NCI-H526 treated with DMSO at 0.1 percent for 48 hours (cell line): ENCODE results near the gene ELFN1.

Experiments used
- DNase-seq: peaks from one replicate; lab custom pipeline; 2025; lab: John Stamatoyannopoulos, UW

Gene ELFN1

DNA sequence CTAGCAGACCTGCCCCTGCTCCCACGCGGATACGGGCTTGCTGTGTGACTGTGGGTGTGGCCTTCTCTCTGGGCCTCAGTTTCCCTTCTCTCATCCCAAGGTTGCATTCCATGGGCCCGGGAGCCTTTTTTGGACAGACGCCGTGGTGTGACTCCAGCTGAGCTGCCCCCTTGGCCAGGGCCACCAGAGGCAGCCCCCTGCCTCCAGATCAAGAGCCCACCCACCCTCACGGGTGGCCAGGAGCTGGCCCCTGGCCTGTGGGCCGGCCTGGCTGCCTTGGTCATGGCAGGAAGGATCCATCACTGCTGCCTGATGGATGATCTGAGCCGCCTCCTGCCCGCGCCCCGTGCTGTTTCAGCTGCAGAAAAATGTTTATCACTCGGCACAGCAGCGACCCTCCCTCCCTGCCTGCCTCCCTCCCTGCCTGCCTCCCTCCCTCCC lies 27.8 kb upstream of the ELFN1 start:
- no peak for DNase-seq

DNA sequence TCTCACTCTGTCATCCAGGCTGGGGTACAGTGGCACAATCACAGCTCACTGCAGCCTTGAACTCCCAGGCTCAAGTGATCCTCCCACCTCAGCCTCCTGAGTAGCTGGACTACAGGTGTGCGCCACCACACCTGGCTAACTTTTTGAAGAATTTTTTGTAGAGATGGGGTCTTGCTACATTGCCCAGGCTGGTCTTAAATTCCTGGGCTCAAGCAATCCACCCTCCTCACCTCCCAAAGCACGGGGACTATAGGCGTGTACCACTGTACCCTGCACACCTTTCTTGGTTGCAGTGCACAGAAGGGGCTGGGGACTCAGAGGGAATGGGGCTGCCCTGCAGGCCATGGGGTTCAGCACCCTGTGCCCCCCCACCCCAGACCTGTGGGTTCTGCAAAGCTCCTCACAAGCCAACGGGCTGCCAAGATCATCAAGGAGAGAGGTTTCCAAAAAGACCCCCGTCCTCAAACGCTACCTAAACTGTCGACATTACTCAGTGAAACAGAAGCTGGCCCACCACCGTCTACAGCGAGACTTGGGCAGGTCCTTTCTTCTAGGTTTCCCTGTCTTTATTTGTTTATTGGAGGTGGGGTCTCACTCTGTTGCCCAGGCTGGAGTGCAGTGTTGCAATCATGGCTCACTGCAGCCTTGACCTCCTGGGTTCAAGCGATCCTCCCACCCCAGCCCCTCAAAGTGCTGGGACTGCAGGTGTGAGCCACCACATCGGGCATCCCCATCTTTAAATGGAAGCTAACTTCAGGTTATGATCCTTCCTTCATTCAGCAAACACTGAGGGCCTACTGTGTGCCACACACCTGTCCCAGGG lies 26.6 kb upstream of the ELFN1 start:
- DNase-seq: no peak

- no peak for DNase-seq
These were observed 25.6 kb upstream of the ELFN1 start for GRCh38 chr7:1644341-1645070.

- DNase-seq: no peak
These were observed 25.0 kb upstream of the ELFN1 start for GRCh38 chr7:1645071-1645409.

DNA sequence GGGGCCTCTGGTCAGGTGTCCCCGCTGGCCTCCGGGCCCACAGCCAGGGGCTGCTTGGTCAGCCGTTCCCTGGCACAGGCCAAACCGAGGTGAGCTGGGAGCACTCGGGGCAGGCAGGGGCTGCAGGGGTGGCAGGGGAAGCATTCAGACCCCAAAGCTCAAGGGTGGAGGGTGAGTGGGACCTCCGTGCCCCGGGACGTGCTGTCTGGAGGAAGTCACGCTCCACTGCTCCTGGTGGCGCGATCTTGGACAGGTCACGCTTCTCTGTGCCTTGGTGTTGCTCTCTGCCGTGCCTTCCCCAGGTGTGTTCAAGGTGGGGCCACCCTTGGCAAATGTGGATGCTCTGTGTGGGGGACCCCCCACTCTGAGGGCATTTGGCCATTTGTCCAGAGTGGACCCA lies 24.6 kb upstream of the ELFN1 start:
- no peak for DNase-seq

DNA sequence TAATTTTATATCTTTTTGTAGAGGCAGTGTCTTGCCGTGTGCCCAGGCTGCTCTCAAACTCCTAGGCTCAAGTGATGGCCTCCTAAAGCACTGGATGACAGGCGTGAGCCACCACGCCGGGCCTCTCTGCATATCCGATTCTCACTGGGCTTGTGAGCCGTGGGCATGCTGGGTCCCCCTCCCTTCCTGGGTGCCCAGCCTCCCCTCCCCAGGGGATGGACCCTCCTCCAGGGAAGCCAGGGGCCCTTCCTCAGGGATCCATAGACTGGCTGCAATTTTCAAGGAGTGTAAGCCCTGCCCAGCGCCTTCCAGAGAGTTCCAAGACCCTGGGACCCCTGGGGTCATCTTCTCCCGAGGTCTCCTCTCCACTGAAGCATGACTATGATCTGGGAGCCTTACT lies 23.7 kb upstream of the ELFN1 start:
- DNase-seq: no peak

DNA sequence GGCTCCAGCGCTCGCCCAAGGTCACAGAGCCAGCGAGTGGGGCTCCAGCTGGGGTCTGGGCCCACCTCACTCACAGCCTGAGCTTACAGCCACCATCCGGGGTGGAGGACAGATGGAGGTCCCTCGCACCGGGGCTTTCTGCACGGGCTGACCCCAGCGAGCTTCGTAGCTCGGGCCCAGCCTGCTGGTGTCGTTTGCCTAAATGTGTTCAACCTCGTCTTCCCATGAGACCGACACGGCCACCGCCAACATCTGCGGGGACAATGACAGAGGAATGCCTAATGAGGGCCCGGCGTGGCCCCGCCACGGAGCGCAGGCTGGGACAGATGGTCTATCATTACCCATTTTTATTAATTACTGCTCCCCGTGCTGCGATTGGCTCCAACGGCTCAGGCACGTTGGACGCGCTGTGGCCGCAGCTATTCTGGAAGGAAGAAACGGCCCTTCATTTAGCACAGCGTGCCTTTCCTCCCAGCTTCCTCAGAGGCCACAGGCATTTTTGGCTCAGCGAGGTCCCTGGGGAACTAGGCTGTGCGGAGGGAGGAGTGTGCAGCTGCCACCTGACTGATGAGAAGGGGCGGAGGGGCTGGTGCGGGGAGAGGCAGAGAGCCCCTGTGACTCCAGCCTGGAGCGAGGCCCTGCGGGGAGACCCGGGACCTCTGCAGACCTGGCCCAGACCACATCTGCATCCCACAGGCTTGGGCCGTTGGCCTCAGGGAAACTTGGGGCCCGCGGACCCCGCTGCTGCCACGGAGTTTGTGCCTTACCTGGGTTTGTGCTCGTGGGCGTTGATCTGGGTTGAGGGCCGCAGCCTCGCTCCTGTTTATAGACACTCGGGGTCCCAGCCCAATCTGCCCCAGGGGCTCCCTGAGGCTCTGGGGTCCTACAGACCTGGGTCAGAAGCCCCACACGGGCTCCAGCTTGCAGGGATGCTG lies 22.9 kb upstream of the ELFN1 start:
- DNase-seq: peak; percentile 27

GRCh38 chr7:1647961-1648672 lies 22.0 kb upstream of the ELFN1 start:
- no peak for DNase-seq

DNA sequence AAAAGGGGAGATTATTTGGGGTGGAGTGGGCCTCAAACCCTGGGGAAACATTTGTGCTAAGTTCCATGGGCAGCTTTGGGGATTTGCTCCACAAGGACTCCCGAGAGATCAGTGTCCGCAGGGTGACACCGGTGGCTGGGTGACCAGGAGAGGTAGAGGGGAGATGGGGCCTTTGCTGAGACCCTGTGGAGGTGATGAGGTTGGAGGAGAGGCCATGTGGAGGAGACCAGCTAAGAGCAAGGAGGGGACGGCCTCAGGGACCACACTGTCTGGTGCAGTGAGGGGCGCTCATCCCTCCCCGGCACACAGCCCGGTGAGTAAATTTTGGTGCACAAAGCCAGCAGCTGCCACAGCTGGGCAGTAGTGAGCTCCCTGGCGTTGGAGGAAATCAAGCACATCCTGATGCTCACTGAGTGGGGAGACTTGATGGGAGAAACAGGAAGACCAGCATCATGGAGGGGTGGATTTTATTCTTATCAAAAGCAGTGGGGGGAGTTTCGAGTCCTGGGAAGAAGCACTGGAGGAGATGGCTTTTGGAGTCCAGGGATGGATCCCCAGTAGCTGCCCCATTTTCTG lies 20.2 kb upstream of the ELFN1 start:
- no peak for DNase-seq

DNA sequence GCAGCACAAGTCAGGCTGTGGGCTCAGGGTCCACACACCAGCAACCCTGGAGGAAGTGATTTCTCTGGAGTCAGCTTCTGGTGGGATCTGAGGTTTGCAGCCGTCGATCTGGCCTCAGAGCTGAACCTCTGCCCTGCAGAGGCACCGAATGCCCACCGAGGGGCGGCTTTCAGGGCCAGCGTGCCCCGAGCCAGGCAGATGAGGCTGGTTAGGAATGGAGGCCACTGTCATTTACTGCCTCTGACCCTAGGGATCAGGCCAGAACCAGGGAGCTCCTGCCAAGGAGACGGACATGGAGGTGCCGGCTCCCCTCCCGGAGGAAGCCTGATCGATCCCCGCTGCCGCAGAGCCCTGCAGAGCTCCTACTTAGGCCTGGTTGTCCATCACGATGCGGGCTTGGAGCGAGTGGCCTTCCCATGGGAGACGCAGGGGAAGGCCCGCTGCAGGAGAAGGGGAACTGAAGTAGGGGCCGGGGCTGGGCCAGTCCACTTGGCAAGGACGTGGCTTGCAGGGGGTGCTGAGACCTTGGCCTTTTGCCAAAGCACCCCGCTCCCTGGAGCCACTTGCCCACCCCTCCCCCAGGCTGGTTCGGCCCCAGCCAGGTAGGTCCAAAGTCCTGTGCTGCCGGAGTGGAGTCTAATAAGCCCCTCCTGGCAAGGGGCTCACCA lies 19.6 kb upstream of the ELFN1 start:
- DNase-seq: no peak

- DNase-seq: no peak
These were observed 19.0 kb upstream of the ELFN1 start for GRCh38 chr7:1651031-1651446.

DNA sequence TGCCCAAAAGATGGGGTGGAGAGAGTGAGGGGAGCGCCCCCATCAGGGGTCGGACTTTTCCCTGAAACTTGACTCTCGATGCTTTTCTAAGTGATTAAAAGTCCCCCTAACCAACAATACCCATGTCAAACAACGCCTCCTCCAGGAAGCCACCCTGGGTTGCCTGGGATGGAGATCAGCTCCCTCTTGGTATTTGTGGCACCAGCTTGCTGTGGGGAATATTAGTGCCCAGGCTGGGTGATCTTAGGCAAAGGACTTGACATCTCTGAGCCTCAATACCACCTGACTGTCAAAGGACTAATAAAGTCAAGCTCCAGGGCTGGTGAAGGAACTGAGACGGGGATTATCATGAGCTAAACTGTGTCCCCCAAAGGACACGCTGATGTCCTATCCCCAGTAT lies 18.2 kb upstream of the ELFN1 start:
- DNase-seq: no peak

DNA sequence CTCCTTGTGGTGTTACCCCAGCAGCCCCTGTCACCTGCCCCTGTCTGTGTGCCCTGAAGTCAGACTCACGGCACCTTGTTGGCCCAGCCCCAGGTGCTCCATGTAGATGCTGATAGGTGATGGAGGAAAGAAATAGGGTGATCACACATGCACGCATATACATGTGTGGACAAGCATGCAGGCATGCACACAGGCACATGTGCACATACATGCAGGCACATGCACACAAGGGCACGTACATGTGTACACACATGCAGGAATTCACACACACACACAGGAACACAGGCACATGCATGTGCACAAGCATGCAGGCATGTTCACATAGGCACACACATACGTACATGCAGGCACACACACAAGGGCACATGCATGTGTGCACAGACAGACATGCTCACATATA lies 16.6 kb upstream of the ELFN1 start:
- DNase-seq: no peak

GRCh38 chr7:1654111-1654510 lies 16.0 kb upstream of the ELFN1 start:
- DNase-seq: no peak

DNA sequence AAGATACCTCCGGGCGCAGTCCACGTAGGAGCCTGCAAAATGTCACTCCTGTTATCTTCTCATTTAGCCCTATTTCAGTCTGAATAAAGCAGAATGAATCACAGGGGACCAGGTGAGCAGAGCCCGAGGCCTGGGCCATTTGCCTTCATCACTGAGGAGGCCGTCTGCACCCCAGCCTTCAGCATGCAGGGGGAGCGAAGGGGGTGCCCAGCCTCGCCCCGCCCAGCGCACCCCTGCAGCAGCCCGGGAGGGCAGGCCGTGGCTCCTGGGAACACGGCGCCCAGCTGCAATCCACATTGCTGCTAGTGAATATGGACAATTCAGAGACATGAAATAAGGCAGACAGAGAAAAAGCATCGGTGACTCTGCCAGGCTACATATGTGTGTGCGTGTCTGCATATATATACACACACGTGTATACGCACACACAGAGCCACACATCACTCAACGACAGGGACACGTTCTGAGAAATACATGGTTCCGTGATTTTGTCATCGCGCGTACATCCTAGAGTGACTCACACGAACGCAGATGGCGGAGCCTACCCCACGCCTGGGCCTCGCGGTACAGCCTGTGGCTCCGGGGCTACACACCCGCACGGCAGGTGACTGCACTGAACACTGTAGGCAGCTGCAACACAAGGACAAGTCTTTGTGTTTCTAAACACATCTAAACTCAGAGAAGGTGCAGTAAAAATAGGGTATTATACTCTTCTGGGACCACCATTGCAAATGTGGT lies 15.2 kb upstream of the ELFN1 start:
- no peak for DNase-seq

DNA sequence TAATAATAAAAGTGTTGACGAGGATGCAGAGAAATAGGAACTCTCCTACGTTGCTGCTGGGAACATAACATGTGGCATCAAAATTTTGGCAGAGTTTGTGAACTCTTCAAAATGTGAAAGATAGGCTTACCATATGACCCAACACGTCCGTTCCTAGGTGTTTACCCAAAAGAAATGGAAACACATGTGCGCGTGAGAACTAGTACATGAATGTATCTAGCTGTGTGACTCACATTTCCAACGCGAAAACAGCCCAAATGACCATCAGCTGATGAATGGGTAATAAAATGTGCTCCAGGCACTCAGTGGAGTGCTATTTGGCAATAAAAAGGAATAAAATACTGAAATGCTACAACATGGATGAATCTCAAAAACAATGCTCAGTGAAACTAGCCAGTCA lies 10.4 kb upstream of the ELFN1 start:
- DNase-seq: no peak

DNA sequence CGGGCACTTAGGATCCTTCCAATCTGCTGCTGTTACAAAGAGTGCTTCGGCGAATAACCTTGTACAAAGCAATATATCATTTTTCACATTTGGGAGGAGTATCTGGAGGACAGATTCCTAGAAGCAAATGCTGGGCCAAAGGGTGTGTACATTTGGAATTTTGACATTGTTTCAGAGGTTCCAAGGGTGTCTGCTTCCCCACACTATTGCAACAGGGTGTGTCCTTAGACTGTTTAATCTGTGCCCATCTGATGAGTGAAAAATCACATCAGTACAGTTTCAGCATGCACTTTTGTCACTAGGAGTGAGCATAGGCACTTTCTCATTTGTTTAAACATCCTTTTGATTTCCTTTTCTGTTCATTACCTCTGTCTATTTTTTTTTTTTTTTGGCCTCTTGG lies 8.6 kb upstream of the ELFN1 start:
- DNase-seq: no peak

DNA sequence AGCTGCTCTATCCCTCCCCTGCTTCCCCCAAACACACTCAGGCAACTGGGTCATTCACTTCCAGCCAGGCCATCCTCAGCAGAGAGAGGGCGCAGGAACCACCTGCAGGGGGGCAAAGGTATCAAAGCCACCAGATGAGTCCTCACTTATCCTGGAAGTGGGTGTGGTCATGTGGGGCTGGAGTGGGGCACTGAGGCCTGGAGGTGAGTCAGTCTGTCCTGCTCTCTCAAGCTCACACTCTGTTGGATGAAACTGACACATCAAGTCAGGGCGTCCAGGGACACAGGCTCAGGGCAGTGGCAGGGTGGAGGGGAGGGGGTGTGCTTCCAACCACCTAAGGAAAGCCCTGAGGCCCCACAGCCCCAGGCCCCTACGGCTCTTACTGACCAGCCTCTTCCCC lies 8.0 kb upstream of the ELFN1 start:
- no peak for DNase-seq

GRCh38 chr7:1662767-1663166 lies 7.3 kb upstream of the ELFN1 start:
- no peak for DNase-seq

GRCh38 chr7:1663223-1663622 lies 6.9 kb upstream of the ELFN1 start:
- DNase-seq: no peak
